Gastroesophageal sphincter (tissue), 4 donors: ENCODE measurements around the gene TMEM150C. TPM values are rescaled to one million over a fixed set of nuclear protein-coding genes. Genes with fewer than 3 reads are reported as not detected.

ENCODE experiments used
- ATAC-seq: fragments of 150-250 bp; one replicate; pipeline ENCODE4 v1.9.1; 2016; ENCODE audit warnings: mild to moderate bottlenecking, moderate library complexity
- H3K27ac ChIP-seq, 4 donors: fragments of 200-600 bp; sonication (generic) in 3 of 4; 1 replicate in 3 of 4; 2 replicates in 1 of 4; pipeline ENCODE4 v1.5.1; 2016 to 2019
- H3K27me3 ChIP-seq: fragments of 200-600 bp; sonication (generic); one replicate; pipeline ENCODE4 v1.5.1; 2019
- H3K36me3 ChIP-seq, 2 donors: fragments of 200-600 bp; sonication (generic); one replicate each; pipeline ENCODE4 v1.5.1; 2019; ENCODE audit warnings: control low read depth in 1 of 2
- H3K4me1 ChIP-seq, 3 donors: fragments of 200-600 bp; sonication (generic); 1 replicate in 2 of 3; 2 replicates in 1 of 3; pipeline ENCODE4 v1.5.1; 2016 to 2019; ENCODE audit warnings: control low read depth in 2 of 3
- H3K4me3 ChIP-seq, 2 donors: fragments of 200-600 bp; sonication (generic); one replicate each; pipeline ENCODE4 v1.5.1; 2019; ENCODE audit warnings: mild to moderate bottlenecking in 1 of 2, moderate library complexity in 1 of 2
- H3K9me3 ChIP-seq, 3 donors: fragments of 200-600 bp; sonication (generic); one replicate each; pipeline ENCODE4 v1.5.1; 2017 to 2019; ENCODE audit warnings: control low read depth in 2 of 3
- CTCF ChIP-seq, 4 experiments: fragments of 200-600 bp in 2 of 4; fragments of 450-650 bp in 2 of 4; sonication (generic) in 1 of 4; IDR thresholded peaks; one replicate each; pipeline ENCODE4 v1.5.1; 2017 to 2019; ENCODE audit warnings: antibody characterized with exemption in 4 of 4, mild to moderate bottlenecking in 2 of 4, moderate library complexity in 2 of 4
- EP300 ChIP-seq: sonication (generic); formaldehyde crosslinking; IDR thresholded peaks from one replicate; pipeline ENCODE4 v1.6.1; 2017; ENCODE audit warnings: antibody characterized with exemption, mild to moderate bottlenecking
- POLR2A ChIP-seq, 2 donors: fragments of 450-650 bp; IDR thresholded peaks; one replicate each; pipeline ENCODE4 v1.6.1; 2017; ENCODE audit warnings: antibody characterized with exemption in 2 of 2, mild to moderate bottlenecking in 2 of 2, moderate library complexity in 1 of 2
- POLR2AphosphoS5 ChIP-seq: sonication (generic); formaldehyde crosslinking; IDR thresholded peaks from one replicate; pipeline ENCODE4 v1.6.1; 2017; ENCODE audit warnings: antibody characterized with exemption
- WGBS, 2 donors: methylation state at CpG; one replicate each; pipeline ENCODE4 v1.1.5; 2018; ENCODE audit warnings: low coverage in 1 of 2; 5-methylcytosine and 5-hydroxymethylcytosine counted together
- total RNA-seq, 4 donors: library from RNA; depleted of rRNA; stranded (reverse); fragments of >200 nt; gene quantifications; one replicate each; pipeline ENCODE4 v1.1.0, GENCODE V29; 2016

The TMEM150C gene
- total RNA-seq, 4 donors from 2014 or later: 3.5 to 10.0 (median 4.8) TPM

DNA sequence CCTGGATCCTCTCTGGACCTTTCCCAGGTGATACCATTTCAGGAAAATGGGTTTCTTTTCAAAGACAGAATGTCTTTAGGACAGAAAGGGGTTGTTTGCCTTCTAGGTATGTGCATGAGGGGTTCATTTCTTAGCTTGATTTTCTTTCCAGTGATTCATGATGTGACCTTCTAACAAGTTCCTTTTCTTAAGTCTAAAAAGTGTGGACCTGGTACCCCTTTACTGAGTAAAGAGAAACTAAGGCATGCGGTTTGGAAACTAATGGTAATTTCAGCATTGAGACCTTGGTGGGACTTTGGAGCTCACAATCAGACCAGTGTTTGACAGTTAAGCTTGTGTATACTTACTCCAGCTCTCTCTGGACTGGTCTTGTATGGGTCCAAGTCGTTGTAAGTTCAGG, 122.7 kb downstream of the TMEM150C start:
- Histone ChIP-seq H3K4me1 (peaks cover 0 to 2% (median 0%) of the 10 kb centered on the region in 3 donors), H3K27ac (no peak overlapping the region), H3K36me3 (peaks cover 0 to 7% of the 10 kb centered on the region in 2 donors), H3K4me3 (no peak overlapping the region), H3K9me3 (no peaks in the 10 kb centered on the region), H3K27me3 (no peaks in the 10 kb centered on the region)
- TF ChIP-seq EP300: no peak
- no peak for TF ChIP-seq POLR2A (IDR thresholded peaks at IDR 0.05)
- no peak for TF ChIP-seq POLR2AphosphoS5
- no peak for TF ChIP-seq CTCF (IDR thresholded peaks at IDR 0.05)
- no peak for ATAC-seq
- WGBS, 2 donors: 100% methylated on average over 1 to 2 of the region's 2 CpGs

GRCh38 chr4:82437285-82438005, 124.3 kb downstream of the TMEM150C start:
- peaks cover 0 to 7% of the 10 kb centered on the region in 2 donors for H3K36me3 ChIP-seq
- TF ChIP-seq POLR2AphosphoS5 (no peak), CTCF (IDR thresholded peaks at IDR 0.05) (no peak), EP300 (no peak), POLR2A (IDR thresholded peaks at IDR 0.05) (no peak)

DNA sequence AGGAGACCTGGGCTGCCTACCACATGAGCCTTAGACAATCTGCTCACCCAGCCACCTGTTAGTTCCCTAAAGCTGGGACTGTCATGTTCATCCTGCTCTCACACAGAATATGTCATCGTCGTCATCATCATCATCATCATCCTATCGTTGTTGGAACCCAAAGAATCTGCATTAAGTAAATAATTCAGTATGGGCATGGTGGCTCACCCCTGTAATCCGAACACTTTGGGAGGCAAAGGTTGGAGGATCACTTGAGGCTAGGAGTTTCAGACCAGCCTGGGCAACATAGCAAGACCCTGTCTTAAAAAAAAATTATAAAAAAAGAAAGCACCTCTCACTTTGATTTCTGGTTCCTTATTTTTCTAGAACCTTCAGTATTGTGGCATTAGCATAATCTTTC, 125.0 kb downstream of the TMEM150C start:
- H3K9me3 ChIP-seq: no peaks in the 10 kb centered on the region
- no peaks in the 10 kb centered on the region for H3K27me3 ChIP-seq
- no peak overlapping the region for H3K4me3 ChIP-seq
- WGBS, 2 donors: 90 to 100% methylated on average over 4 of the region's 4 CpGs
- H3K36me3 ChIP-seq: peaks cover 0 to 7% of the 10 kb centered on the region in 2 donors
- H3K4me1 ChIP-seq: peaks cover 0 to 11% (median 2%) of the 10 kb centered on the region in 3 donors
- TF ChIP-seq CTCF (IDR thresholded peaks at IDR 0.05) (no peak), EP300 (no peak), POLR2AphosphoS5 (no peak), POLR2A (IDR thresholded peaks at IDR 0.05) (no peak)
- H3K27ac ChIP-seq: no peak overlapping the region
- ATAC-seq: no peak

More at GRCh38 chr4:82437285-82438005, 124.3 kb downstream of the TMEM150C start:
- Histone ChIP-seq H3K27me3 (no peaks in the 10 kb centered on the region), H3K4me3 (no peak overlapping the region), H3K4me1 (peaks cover 0 to 4% (median 2%) of the 10 kb centered on the region in 3 donors), H3K9me3 (no peaks in the 10 kb centered on the region), H3K27ac (no peak overlapping the region)
- WGBS, 2 donors: 85 to 96% methylated on average over 3 to 4 of the region's 4 CpGs
- no peak for ATAC-seq

- no peak for ATAC-seq
Observed at GRCh38 chr4:82436130-82436529, 125.7 kb downstream of the TMEM150C start.

More at GRCh38 chr4:82436130-82436529, 125.7 kb downstream of the TMEM150C start:
- Histone ChIP-seq H3K4me1 (peaks cover 0 to 17% (median 2%) of the 10 kb centered on the region in 3 donors), H3K27me3 (no peaks in the 10 kb centered on the region), H3K9me3 (no peaks in the 10 kb centered on the region), H3K4me3 (no peak overlapping the region), H3K27ac (no peak overlapping the region), H3K36me3 (peaks cover 0 to 7% of the 10 kb centered on the region in 2 donors)
- WGBS, 2 donors: 83 to 95% methylated on average over 2 to 4 of the region's 5 CpGs
- TF ChIP-seq POLR2AphosphoS5 (no peak), EP300 (no peak), CTCF (IDR thresholded peaks at IDR 0.05) (no peak), POLR2A (IDR thresholded peaks at IDR 0.05) (no peak)
